Nephron progenitor cell (in vitro differentiated cells): ENCODE data around the gene SOCS6.
A peak's percentile ranks its signal among the peaks of the same experiment; 100 is the strongest.

Experiments used
- DNase-seq: peaks from one replicate; pipeline ENCODE4 v3.0.0; 2021
- H3K27ac Mint-ChIP-seq: 2 replicates; pipeline ENCODE4 v1.8.0; 2021; ENCODE audit warnings: mild to moderate bottlenecking, moderate library complexity, mixed read lengths
- H3K27me3 Mint-ChIP-seq: 2 replicates; pipeline ENCODE4 v1.8.0; 2021; ENCODE audit warnings: mild to moderate bottlenecking, low read depth, mixed read lengths; ENCODE audit not compliant: poor library complexity
- H3K36me3 Mint-ChIP-seq: 2 replicates; pipeline ENCODE4 v1.8.0; 2021; ENCODE audit warnings: low read depth, mixed read lengths
- H3K4me1 Mint-ChIP-seq: 2 replicates; pipeline ENCODE4 v1.8.0; 2021; ENCODE audit warnings: mixed read lengths
- H3K4me3 Mint-ChIP-seq: 2 replicates; pipeline ENCODE4 v1.8.0; 2021; ENCODE audit warnings: mild to moderate bottlenecking, moderate library complexity, mixed read lengths
- H3K9me3 Mint-ChIP-seq: 2 replicates; pipeline ENCODE4 v1.8.0; 2021; ENCODE audit warnings: mild to moderate bottlenecking, moderate library complexity, mixed read lengths
- CTCF ChIP-seq: fragments of 200-600 bp; sonication (generic); IDR thresholded peaks from 2 replicates; pipeline ENCODE4 v1.5.0; 2021; ENCODE audit warnings: antibody characterized with exemption

SOCS6 gene

GRCh38 chr18:70310560-70311320, 21.9 kb downstream of the SOCS6 start:
- TF ChIP-seq CTCF: no peak
- peaks cover 72% of the 10 kb centered on the region for H3K36me3 Mint-ChIP-seq
- no peaks in the 10 kb centered on the region for H3K4me1 Mint-ChIP-seq
- no peak overlapping the region for H3K4me3 Mint-ChIP-seq
- H3K9me3 Mint-ChIP-seq: peaks cover 61% of the 10 kb centered on the region
- peaks cover 3% of the 10 kb centered on the region for H3K27me3 Mint-ChIP-seq
- no peak for DNase-seq
- H3K27ac Mint-ChIP-seq: peak overlapping the region; percentile 30

GRCh38 chr18:70311726-70312125, 22.9 kb downstream of the SOCS6 start:
- Mint-ChIP-seq H3K27me3 (peaks cover 3% of the 10 kb centered on the region), H3K36me3 (peaks cover 66% of the 10 kb centered on the region), H3K27ac (no peak overlapping the region), H3K4me3 (no peak overlapping the region), H3K4me1 (no peaks in the 10 kb centered on the region), H3K9me3 (peaks cover 59% of the 10 kb centered on the region)
- DNase-seq: no peak
- no peak for TF ChIP-seq CTCF

- Mint-ChIP-seq H3K36me3 (peaks cover 64% of the 10 kb centered on the region), H3K27me3 (peaks cover 3% of the 10 kb centered on the region), H3K4me3 (no peak overlapping the region), H3K9me3 (peaks cover 39% of the 10 kb centered on the region), H3K27ac (no peak overlapping the region), H3K4me1 (no peaks in the 10 kb centered on the region)
- no peak for DNase-seq
- no peak for TF ChIP-seq CTCF
Measured at GRCh38 chr18:70313640-70314039, 24.8 kb downstream of the SOCS6 start.

- DNase-seq: no peak
- H3K9me3 Mint-ChIP-seq: peaks cover 36% of the 10 kb centered on the region
- TF ChIP-seq CTCF: no peak
- no peak overlapping the region for H3K4me3 Mint-ChIP-seq
- peaks cover 3% of the 10 kb centered on the region for H3K27me3 Mint-ChIP-seq
- H3K36me3 Mint-ChIP-seq: peaks cover 67% of the 10 kb centered on the region
- H3K4me1 Mint-ChIP-seq: peaks cover 5% of the 10 kb centered on the region
- H3K27ac Mint-ChIP-seq: no peak overlapping the region
Measured at GRCh38 chr18:70314151-70314782, 25.4 kb downstream of the SOCS6 start.

- TF ChIP-seq CTCF: no peak
- DNase-seq: no peak
- H3K4me1 Mint-ChIP-seq: peaks cover 6% of the 10 kb centered on the region
- H3K27me3 Mint-ChIP-seq: peaks cover 3% of the 10 kb centered on the region
- H3K9me3 Mint-ChIP-seq: peaks cover 20% of the 10 kb centered on the region
- peak overlapping the region; percentile 53 for H3K27ac Mint-ChIP-seq
- H3K36me3 Mint-ChIP-seq: peaks cover 78% of the 10 kb centered on the region
- no peak overlapping the region for H3K4me3 Mint-ChIP-seq
Measured at GRCh38 chr18:70319187-70319586, 30.3 kb downstream of the SOCS6 start.
